ENCODE results near the gene PLA2G6. TPM values are rescaled to one million over a fixed set of nuclear protein-coding genes. Genes with fewer than 3 reads are reported as not detected.
A peak's percentile ranks its signal among the peaks of the same experiment; 100 is the strongest.

Gene PLA2G6
- total RNA-seq, 1 experiment from 2014 or later = 24.1 TPM

GRCh38 chr22:38163844-38164550, 17.6 kb downstream of the PLA2G6 start:
- no CpG with 5 or more reads among the region's 13 CpGs for WGBS (ENCODE audit: extremely low coverage, insufficient read length, low lambda C conversion rate)
- Histone ChIP-seq H2AFZ (ENCODE audit: low read length) (no peak overlapping the region), H3K56ac (ENCODE audit: insufficient read length, low read depth, low read length) (no peak overlapping the region), H3K14ac (ENCODE audit: insufficient read depth, low read length) (peak overlapping the region; percentile 10; the same call in 1 of the 2 replicates), H3K18ac (ENCODE audit: insufficient read length, low read depth, low read length) (no peak overlapping the region), H2BK15ac (ENCODE audit: low read depth, low read length) (no peak overlapping the region), H3K79me1 (ENCODE audit: insufficient read depth, low read depth, low read length, poor library complexity, severe bottlenecking) (no peaks in the 10 kb centered on the region), H4K91ac (ENCODE audit: insufficient read length, low read depth, low read length) (no peak overlapping the region), H3K27me3 (ENCODE audit: insufficient read depth, low read length) (no peaks in the 10 kb centered on the region), H3K4me1 (ENCODE audit: insufficient read depth, low read length) (no peaks in the 10 kb centered on the region), H2BK5ac (ENCODE audit: insufficient read length, low read length) (no peak overlapping the region), H2BK20ac (ENCODE audit: low read depth, low read length, poor library complexity, severe bottlenecking) (no peak overlapping the region), H3T11ph (ENCODE audit: low read length) (no peak overlapping the region), H3K27ac (ENCODE audit: insufficient read length, low read depth, low read length) (no peak overlapping the region), H2BK12ac (ENCODE audit: insufficient read length, low read depth, low read length) (no peak overlapping the region), H3K79me2 (ENCODE audit: insufficient read depth, low read length) (no peaks in the 10 kb centered on the region), H4K5ac (ENCODE audit: insufficient read length, low read depth, low read length) (no peak overlapping the region), H4K8ac (replicated peaks; ENCODE audit: insufficient read length, low read depth, low read length) (no peak overlapping the region), H3K23me2 (ENCODE audit: insufficient read length, low read depth, low read length, poor library complexity, severe bottlenecking) (no peaks in the 10 kb centered on the region), H4K20me1 (ENCODE audit: control insufficient read depth, insufficient read depth, insufficient read length) (no peaks in the 10 kb centered on the region), H3K4me2 (ENCODE audit: insufficient read depth, insufficient read length, low read length) (no peak overlapping the region), H3K23ac (ENCODE audit: insufficient read length, low read depth, low read length) (no peak overlapping the region), H3K9ac (ENCODE audit: extremely low read depth, insufficient read length, low read length) (no peak overlapping the region), H2AK5ac (ENCODE audit: insufficient read length, low read length) (no peak overlapping the region), H3K4ac (ENCODE audit: low read depth, low read length) (no peak overlapping the region), H3K9me3 (ENCODE audit: control insufficient read depth, low read depth, low read length) (no peaks in the 10 kb centered on the region), H2BK120ac (ENCODE audit: low read depth, low read length, poor library complexity, severe bottlenecking) (no peak overlapping the region)
- TF ChIP-seq CTCF (conservative IDR thresholded peaks at IDR 0.05) = no peak
- H3K36me3 Mint-ChIP-seq (ENCODE audit: insufficient read depth in 1 of 3, low read depth in 3 of 3) = peaks cover 15 to 36% (median 24%) of the 10 kb centered on the region in 3 experiments; a peak in 6 of 7 replicates
- DNase-seq = no peak
- peak overlapping the region in 2 of 3 experiments; percentile 84 to 90; a peak in 3 of 7 replicates for H3K27ac Mint-ChIP-seq
- H3K4me1 Mint-ChIP-seq = 0 out of 4 replicates have a peak, but pooled peaks cover 2 to 3% of the 10 kb centered on the region in 2 experiments
- H3K27me3 Mint-ChIP-seq (ENCODE audit: low read depth) = no peaks in the 10 kb centered on the region
- H3K4me3 Mint-ChIP-seq = no peak overlapping the region
- no peaks in the 10 kb centered on the region for H3K9me3 Mint-ChIP-seq

All from H9 (cell line).